H1 (cell line): Measurements from ENCODE around the gene RTN4.

Experiments
- CHD2 ChIP-seq: IDR thresholded peaks from 2 replicates; pipeline ENCODE4 v1.6.1; 2012; ENCODE audit warnings: low read length, improper control_type of control experiment
- CTCF ChIP-seq, 3 experiments: IDR thresholded peaks; 1 replicate in 2 of 3; 2 replicates in 1 of 3; pipeline versions ENCODE4 v1.5.1 to v1.6.1; 2011; ENCODE audit warnings: low read length in 3 of 3, mild to moderate bottlenecking in 3 of 3, inconsistent platforms in 2 of 3, low read depth in 1 of 3, moderate library complexity in 1 of 3; ENCODE audit not compliant: insufficient read depth in 1 of 3; ENCODE audit errors: control extremely low read depth in 1 of 3
- EZH2 ChIP-seq: fragments of 200-600 bp; sonication (generic); IDR thresholded peaks from 2 replicates; pipeline ENCODE4 v1.7.1; 2012; ENCODE audit warnings: low read depth, mild to moderate bottlenecking, moderate library complexity, low read length, inconsistent platforms; ENCODE audit not compliant: severe bottlenecking
- POLR2A ChIP-seq, 2 experiments: IDR thresholded peaks; 1 replicate in 1 of 2; 2 replicates in 1 of 2; pipeline ENCODE4 v1.6.1; 2011; ENCODE audit warnings: low read depth in 2 of 2, low read length in 2 of 2, mild to moderate bottlenecking in 2 of 2; ENCODE audit errors: control extremely low read depth in 1 of 2
- POLR2AphosphoS5 ChIP-seq: IDR thresholded peaks from 2 replicates; pipeline ENCODE4 v1.6.1; 2011; ENCODE audit warnings: low read depth, low read length
- RAD21 ChIP-seq, 2 experiments: IDR thresholded peaks in 1 of 2; conservative IDR thresholded peaks in 1 of 2; 2 replicates each; pipeline ENCODE4 v1.6.1; 2011; ENCODE audit warnings: low read depth in 2 of 2, low read length in 2 of 2, improper control_type of control experiment in 1 of 2, inconsistent platforms in 1 of 2, mild to moderate bottlenecking in 1 of 2, moderate library complexity in 1 of 2
- RFX5 ChIP-seq: IDR thresholded peaks from 2 replicates; pipeline ENCODE4 v1.6.1; 2011; ENCODE audit warnings: low read depth, low read length, improper control_type of control experiment, borderline replicate concordance
- RXRA ChIP-seq: IDR thresholded peaks from 2 replicates; pipeline ENCODE4 v1.6.1; 2011; ENCODE audit warnings: low read depth, mild to moderate bottlenecking, low read length, moderate library complexity; ENCODE audit not compliant: insufficient read depth
- SRF ChIP-seq: IDR thresholded peaks from 2 replicates; pipeline ENCODE4 v1.6.1; 2011; ENCODE audit warnings: mild to moderate bottlenecking, low read depth, low read length, moderate library complexity
- TAF1 ChIP-seq: IDR thresholded peaks from 2 replicates; pipeline ENCODE4 v1.6.1; 2011; ENCODE audit warnings: mild to moderate bottlenecking, low read depth, low read length
- TCF12 ChIP-seq: IDR thresholded peaks from 2 replicates; pipeline ENCODE4 v1.6.1; 2011; ENCODE audit warnings: low read depth, mild to moderate bottlenecking, low read length
- TEAD4 ChIP-seq: IDR thresholded peaks from 2 replicates; pipeline ENCODE4 v1.6.1; 2012; ENCODE audit warnings: low read depth, low read length, inconsistent platforms, mixed read lengths

GRCh38 chr2:54952978-54953456 lies 97.2 kb downstream of the RTN4 start:
- no peak for TF ChIP-seq TEAD4
- no peak for TF ChIP-seq POLR2A (IDR thresholded peaks at IDR 0.05; ENCODE audit: control extremely low read depth in 1 of 2, low read depth in 2 of 2, low read length in 2 of 2)
- no peak for TF ChIP-seq EZH2
- TF ChIP-seq CTCF (IDR thresholded peaks at IDR 0.05; ENCODE audit: control extremely low read depth in 1 of 3, insufficient read depth in 1 of 3, low read depth in 1 of 3, low read length in 3 of 3) = no peak
- TF ChIP-seq RFX5 = no peak
- no peak for TF ChIP-seq CHD2
- no peak for TF ChIP-seq POLR2AphosphoS5
- no peak for TF ChIP-seq SRF
- no peak for TF ChIP-seq RAD21 (IDR thresholded peaks at IDR 0.05 in 1 of 2, conservative IDR thresholded peaks at IDR 0.05 in 1 of 2; ENCODE audit: low read depth in 2 of 2, low read length in 2 of 2)
- TF ChIP-seq TAF1 = no peak
- no peak for TF ChIP-seq RXRA
- TF ChIP-seq TCF12 = no peak
